Neural cell (in vitro differentiated cells): ENCODE measurements around the gene PIGM. TPM values are rescaled to one million over a fixed set of nuclear protein-coding genes. Genes with fewer than 3 reads are reported as not detected.

Source experiments
- H2AFZ ChIP-seq: fragments of 200-600, 300-800 bp; sonication (generic), shearing (Covaris generic); 2 replicates; pipeline ENCODE4 v1.6.0; 2014; ENCODE audit warnings: low read depth, mild to moderate bottlenecking, antibody characterized with exemption, low read length, moderate library complexity
- H3F3A ChIP-seq: fragments of 200-600 bp; shearing (Covaris generic); 2 replicates; pipeline ENCODE4 v1.6.1; 2016; ENCODE audit warnings: mild to moderate bottlenecking, moderate library complexity, mixed read lengths, antibody characterized with exemption, low read length; ENCODE audit not compliant: insufficient read depth, poor library complexity, severe bottlenecking
- H3K27ac ChIP-seq: fragments of 200-600, 300-800 bp; sonication (generic), shearing (Covaris generic); 2 replicates; pipeline ENCODE4 v1.5.1; 2014; ENCODE audit warnings: mild to moderate bottlenecking, low read length, moderate library complexity
- H3K27me3 ChIP-seq: fragments of 300-800, 200-600 bp; sonication (generic), shearing (Covaris generic); 2 replicates; pipeline ENCODE4 v1.6.0; 2014; ENCODE audit warnings: mild to moderate bottlenecking, low read depth, low read length, moderate library complexity; ENCODE audit not compliant: insufficient read depth
- H3K36me3 ChIP-seq: fragments of 300-800, 200-600 bp; sonication (generic), shearing (Covaris generic); 2 replicates; pipeline ENCODE4 v1.5.1; 2014; ENCODE audit warnings: mild to moderate bottlenecking, antibody characterized with exemption, low read length, moderate library complexity; ENCODE audit not compliant: insufficient read depth
- H3K4me2 ChIP-seq: fragments of 300-800, 200-600 bp; sonication (generic), shearing (Covaris generic); 2 replicates; pipeline ENCODE4 v1.6.0; 2014; ENCODE audit warnings: mild to moderate bottlenecking, low read length
- H3K4me3 ChIP-seq: fragments of 300-800, 200-600 bp; sonication (generic), shearing (Covaris generic); 2 replicates; pipeline ENCODE4 v1.5.1; 2014; ENCODE audit warnings: mild to moderate bottlenecking, low read length, moderate library complexity
- H3K79me2 ChIP-seq: fragments of 200-600 bp; shearing (Covaris generic); replicated peaks from 2 replicates; pipeline ENCODE4 v1.6.0; 2014; ENCODE audit warnings: mild to moderate bottlenecking, low read length, moderate library complexity; ENCODE audit not compliant: insufficient read depth
- H3K9ac ChIP-seq: fragments of 300-800, 200-600 bp; sonication (generic), shearing (Covaris generic); 2 replicates; pipeline ENCODE4 v1.6.1; 2016; ENCODE audit warnings: mild to moderate bottlenecking, low read length, mixed read lengths
- H3K9me2 ChIP-seq: fragments of 200-600 bp; shearing (Covaris generic); 2 replicates; pipeline ENCODE4 v1.6.1; 2016; ENCODE audit warnings: mild to moderate bottlenecking, low read length, mixed read lengths; ENCODE audit not compliant: insufficient read depth
- H3K9me3 ChIP-seq: fragments of 200-600, 300-800 bp; sonication (generic), shearing (Covaris generic); 2 replicates; pipeline ENCODE4 v1.6.1; 2016; ENCODE audit warnings: mild to moderate bottlenecking, mixed run types, low read length, moderate library complexity, mixed read lengths
- H4K20me1 ChIP-seq: fragments of 200-600 bp; shearing (Covaris generic); 2 replicates; pipeline ENCODE4 v1.6.1; 2016; ENCODE audit warnings: mild to moderate bottlenecking, mixed run types; ENCODE audit not compliant: insufficient read depth
- CTCF ChIP-seq: fragments of 450-650 bp; IDR thresholded peaks from 2 replicates; pipeline ENCODE4 v1.5.1; 2014; ENCODE audit warnings: antibody characterized with exemption, mild to moderate bottlenecking, moderate library complexity; ENCODE audit not compliant: poor library complexity, severe bottlenecking
- EP300 ChIP-seq: fragments of 450-650 bp; conservative IDR thresholded peaks from 2 replicates; pipeline ENCODE4 v1.6.1; 2014; ENCODE audit warnings: antibody characterized with exemption, mild to moderate bottlenecking, moderate library complexity; ENCODE audit not compliant: poor library complexity, severe bottlenecking
- EZH2 ChIP-seq: fragments of 200-600, 300-800 bp; shearing (Covaris generic), sonication (generic); IDR thresholded peaks from 2 replicates; pipeline ENCODE4 v1.6.1; 2014; ENCODE audit warnings: antibody characterized with exemption, low read length, borderline replicate concordance, mild to moderate bottlenecking; ENCODE audit not compliant: insufficient read depth, poor library complexity, severe bottlenecking
- MXI1 ChIP-seq: fragments of 450-650 bp; conservative IDR thresholded peaks from 2 replicates; pipeline ENCODE4 v1.6.1; 2014; ENCODE audit warnings: antibody characterized with exemption, mild to moderate bottlenecking; ENCODE audit not compliant: poor library complexity, severe bottlenecking
- POLR2AphosphoS5 ChIP-seq: IDR thresholded peaks from 2 replicates; pipeline ENCODE4 v1.6.1; 2012
- RAD21 ChIP-seq: fragments of 450-650 bp; conservative IDR thresholded peaks from 2 replicates; pipeline ENCODE4 v1.6.1; 2014; ENCODE audit warnings: antibody characterized with exemption, mild to moderate bottlenecking, moderate library complexity
- SMC3 ChIP-seq: fragments of 450-650 bp; conservative IDR thresholded peaks from 2 replicates; pipeline ENCODE4 v1.6.1; 2014; ENCODE audit warnings: antibody characterized with exemption, mild to moderate bottlenecking, moderate library complexity; ENCODE audit not compliant: poor library complexity
- TAF1 ChIP-seq: IDR thresholded peaks from 2 replicates; pipeline ENCODE4 v1.6.1; 2012; ENCODE audit warnings: low read depth
- polyA plus RNA-seq: library from polyadenylated mRNA; depleted of rRNA; stranded (reverse); fragments of >200 nt; gene quantifications from 2 replicates; pipeline ENCODE4 v1.2.3, GENCODE V29; 2014
- TF ChIP-seq, protein P1 (sequence below): IDR thresholded peaks from 2 replicates; pipeline ENCODE4 v1.6.1; 2012; ENCODE audit warnings: borderline replicate concordance

The PIGM gene
- polyA plus RNA-seq, 1 donor from 2014 or later: 3.8 TPM

DNA sequence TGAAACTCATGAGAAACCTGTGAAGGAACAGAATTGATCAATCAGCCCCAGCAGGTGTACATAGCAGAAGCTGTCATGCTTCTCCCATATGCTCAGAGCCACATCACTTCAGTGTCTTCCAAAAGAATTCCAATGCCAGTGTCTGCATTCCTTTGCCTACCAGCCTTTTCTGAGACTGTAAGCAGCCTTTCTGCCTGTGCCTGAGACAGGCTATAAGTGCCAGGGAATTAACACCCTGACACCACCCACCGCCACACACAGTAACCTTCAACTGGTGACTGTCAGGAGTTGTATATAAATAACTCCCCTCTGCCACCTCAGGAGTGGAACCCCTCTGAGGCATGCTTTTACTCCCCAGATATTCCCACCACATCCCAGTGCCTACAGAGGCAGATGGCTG, 39.6 kb downstream of the PIGM start:
- Histone ChIP-seq H2AFZ (no peak overlapping the region), H3K27me3 (no peaks in the 10 kb centered on the region), H3K79me2 (no peaks in the 10 kb centered on the region), H3K9me3 (no peaks in the 10 kb centered on the region), H3K27ac (no peak overlapping the region), H3K4me2 (no peak overlapping the region), H3K36me3 (no peaks in the 10 kb centered on the region), H3F3A (no peaks in the 10 kb centered on the region), H4K20me1 (no peaks in the 10 kb centered on the region), H3K9ac (no peak overlapping the region), H3K9me2 (no peaks in the 10 kb centered on the region), H3K4me3 (no peak overlapping the region)
- TF ChIP-seq, protein P1, sequence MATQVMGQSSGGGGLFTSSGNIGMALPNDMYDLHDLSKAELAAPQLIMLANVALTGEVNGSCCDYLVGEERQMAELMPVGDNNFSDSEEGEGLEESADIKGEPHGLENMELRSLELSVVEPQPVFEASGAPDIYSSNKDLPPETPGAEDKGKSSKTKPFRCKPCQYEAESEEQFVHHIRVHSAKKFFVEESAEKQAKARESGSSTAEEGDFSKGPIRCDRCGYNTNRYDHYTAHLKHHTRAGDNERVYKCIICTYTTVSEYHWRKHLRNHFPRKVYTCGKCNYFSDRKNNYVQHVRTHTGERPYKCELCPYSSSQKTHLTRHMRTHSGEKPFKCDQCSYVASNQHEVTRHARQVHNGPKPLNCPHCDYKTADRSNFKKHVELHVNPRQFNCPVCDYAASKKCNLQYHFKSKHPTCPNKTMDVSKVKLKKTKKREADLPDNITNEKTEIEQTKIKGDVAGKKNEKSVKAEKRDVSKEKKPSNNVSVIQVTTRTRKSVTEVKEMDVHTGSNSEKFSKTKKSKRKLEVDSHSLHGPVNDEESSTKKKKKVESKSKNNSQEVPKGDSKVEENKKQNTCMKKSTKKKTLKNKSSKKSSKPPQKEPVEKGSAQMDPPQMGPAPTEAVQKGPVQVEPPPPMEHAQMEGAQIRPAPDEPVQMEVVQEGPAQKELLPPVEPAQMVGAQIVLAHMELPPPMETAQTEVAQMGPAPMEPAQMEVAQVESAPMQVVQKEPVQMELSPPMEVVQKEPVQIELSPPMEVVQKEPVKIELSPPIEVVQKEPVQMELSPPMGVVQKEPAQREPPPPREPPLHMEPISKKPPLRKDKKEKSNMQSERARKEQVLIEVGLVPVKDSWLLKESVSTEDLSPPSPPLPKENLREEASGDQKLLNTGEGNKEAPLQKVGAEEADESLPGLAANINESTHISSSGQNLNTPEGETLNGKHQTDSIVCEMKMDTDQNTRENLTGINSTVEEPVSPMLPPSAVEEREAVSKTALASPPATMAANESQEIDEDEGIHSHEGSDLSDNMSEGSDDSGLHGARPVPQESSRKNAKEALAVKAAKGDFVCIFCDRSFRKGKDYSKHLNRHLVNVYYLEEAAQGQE: no peak
- TF ChIP-seq TAF1 (no peak), EP300 (no peak), SMC3 (no peak), RAD21 (no peak), EZH2 (no peak), MXI1 (no peak), POLR2AphosphoS5 (no peak), CTCF (no peak)

DNA sequence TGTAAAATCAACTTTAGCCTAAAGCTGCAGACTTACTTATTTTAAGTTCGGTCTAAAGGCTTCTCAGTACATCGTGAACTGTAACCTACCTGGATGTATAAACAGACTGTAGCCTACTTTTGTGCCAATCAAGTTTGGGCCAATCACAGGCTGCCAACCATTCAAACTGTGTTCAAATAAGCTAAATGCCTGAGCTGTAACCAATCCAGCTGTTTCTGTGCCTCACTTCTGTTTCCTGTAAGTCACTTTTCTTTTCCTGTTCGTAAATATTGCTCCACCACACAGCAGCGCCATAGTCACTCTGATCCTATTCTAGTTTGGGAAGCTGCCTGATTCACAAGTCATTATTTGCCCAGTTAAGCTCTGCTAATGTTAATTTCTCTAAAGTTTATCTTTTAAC, 40.3 kb downstream of the PIGM start:
- Histone ChIP-seq H3K4me2 (no peak overlapping the region), H3K4me3 (no peak overlapping the region), H4K20me1 (no peaks in the 10 kb centered on the region), H3K9ac (no peak overlapping the region), H3K36me3 (no peaks in the 10 kb centered on the region), H3K9me2 (no peaks in the 10 kb centered on the region), H3K9me3 (no peaks in the 10 kb centered on the region), H3F3A (no peaks in the 10 kb centered on the region), H2AFZ (no peak overlapping the region), H3K27me3 (no peaks in the 10 kb centered on the region), H3K27ac (no peak overlapping the region), H3K79me2 (no peaks in the 10 kb centered on the region)
- TF ChIP-seq, protein P1: no peak
- TF ChIP-seq RAD21 (no peak), EP300 (no peak), POLR2AphosphoS5 (no peak), TAF1 (no peak), EZH2 (no peak), CTCF (no peak), MXI1 (no peak), SMC3 (no peak)
